SK-N-SH (cell line): ENCODE measurements around the gene HBQ1. TPM values are rescaled to one million over a fixed set of nuclear protein-coding genes. Genes with fewer than 3 reads are reported as not detected.
A peak's percentile ranks its signal among the peaks of the same experiment; 100 is the strongest.
"Not testable (repeated sequence)": the region's sequence is repeated elsewhere in the genome, so short reads cannot be mapped to it uniquely, and the experiment has no call there.

ENCODE experiments used
- CTCF ChIA-PET: fragments of 300-600, 350-600 bp; formaldehyde crosslinking; extraction: SDS; loops from one replicate; lab custom pipeline; 2021; lab: Yijun Ruan, JAX
- POLR2A ChIA-PET: fragments of 350-600 bp; sonication (Branson Sonifier 250); formaldehyde crosslinking; extraction: SDS; loops from one replicate; lab custom pipeline; 2020; ENCODE audit warnings: antibody characterized with exemption, inconsistent platforms; lab: Yijun Ruan, JAX
- DNase-seq: peaks from one replicate; pipeline ENCODE4 v3.0.0; 2012
- H2AFZ ChIP-seq: fragments of 200-600 bp; sonication (generic); 2 replicates; pipeline ENCODE4 v1.8.1; 2016; ENCODE audit warnings: antibody characterized with exemption, mild to moderate bottlenecking, low read depth
- H3F3A ChIP-seq: fragments of 200-600 bp; sonication (generic); replicated peaks from 2 replicates; pipeline ENCODE3; 2016; ENCODE audit warnings: antibody characterized with exemption, mild to moderate bottlenecking; ENCODE audit not compliant: insufficient read depth
- H3K27ac ChIP-seq, 2 experiments: fragments of 200-500 bp in 1 of 2; fragments of 200-600 bp in 1 of 2; sonication (Bioruptor generic) in 1 of 2; sonication (generic), shearing (Covaris generic) in 1 of 2; 2 replicates each; pipeline versions ENCODE4 v1.5.1 to v1.6.1; 2014 to 2016; ENCODE audit warnings: low read depth in 2 of 2, inconsistent platforms in 1 of 2, low read length in 1 of 2, mild to moderate bottlenecking in 1 of 2, mixed read lengths in 1 of 2
- H3K27me3 ChIP-seq: fragments of 200-600 bp; sonication (generic), shearing (Covaris generic); 2 replicates; pipeline ENCODE4 v1.6.1; 2016; ENCODE audit warnings: mixed run types; ENCODE audit not compliant: insufficient read depth
- H3K36me3 ChIP-seq, 2 experiments: fragments of 200-500 bp in 1 of 2; fragments of 200-600 bp in 1 of 2; sonication (Bioruptor generic) in 1 of 2; sonication (generic) in 1 of 2; replicated peaks in 1 of 2; 2 replicates each; pipeline versions ENCODE3 to v1.5.1; 2014 to 2016; ENCODE audit warnings: low read length in 1 of 2, mild to moderate bottlenecking in 1 of 2; ENCODE audit not compliant: insufficient read depth in 2 of 2, control insufficient read depth in 1 of 2
- H3K4me1 ChIP-seq, 2 experiments: fragments of 200-500 bp in 1 of 2; fragments of 200-600 bp in 1 of 2; sonication (Bioruptor generic) in 1 of 2; sonication (generic), shearing (Covaris generic) in 1 of 2; 2 replicates each; pipeline versions ENCODE4 v1.5.1 to v1.6.1; 2014 to 2016; ENCODE audit warnings: low read depth in 1 of 2, low read length in 1 of 2, mixed run types in 1 of 2; ENCODE audit not compliant: insufficient read depth in 2 of 2, control insufficient read depth in 1 of 2
- H3K4me2 ChIP-seq: fragments of 200-600 bp; sonication (generic), shearing (Covaris generic); 2 replicates; pipeline ENCODE4 v1.6.1; 2017; ENCODE audit warnings: mixed run types
- H3K4me3 ChIP-seq, 2 experiments: fragments of 200-500 bp in 1 of 2; fragments of 200-600 bp in 1 of 2; sonication (Bioruptor generic) in 1 of 2; sonication (generic), shearing (Covaris generic) in 1 of 2; 2 replicates each; pipeline versions ENCODE4 v1.5.1 to v1.8.1; 2014 to 2016; ENCODE audit warnings: low read depth in 2 of 2, inconsistent platforms in 1 of 2, low read length in 1 of 2, mild to moderate bottlenecking in 1 of 2, mixed read lengths in 1 of 2, moderate library complexity in 1 of 2
- H3K79me2 ChIP-seq: fragments of 200-600 bp; sonication (generic); 2 replicates; pipeline ENCODE4 v1.8.1; 2017; ENCODE audit warnings: mild to moderate bottlenecking; ENCODE audit not compliant: insufficient read depth
- H3K9ac ChIP-seq: fragments of 200-600 bp; sonication (generic); 2 replicates; pipeline ENCODE4 v1.6.1; 2017; ENCODE audit warnings: mixed run types
- H3K9me2 ChIP-seq: fragments of 200-600 bp; sonication (generic); 2 replicates; pipeline ENCODE4 v1.6.1; 2017; ENCODE audit warnings: mixed run types
- H3K9me3 ChIP-seq: fragments of 200-600 bp; sonication (generic); 2 replicates; pipeline ENCODE4 v1.6.1; 2017; ENCODE audit warnings: mixed run types, mild to moderate bottlenecking, moderate library complexity
- H4K20me1 ChIP-seq: fragments of 200-600 bp; sonication (generic); 2 replicates; pipeline ENCODE4 v1.6.1; 2017; ENCODE audit warnings: mild to moderate bottlenecking, mixed run types; ENCODE audit not compliant: insufficient read depth
- TCF12 ChIP-seq: IDR thresholded peaks from 2 replicates; pipeline ENCODE4 v1.4.0; 2012
- WGBS: methylation state at CpG from one replicate; pipeline ENCODE4 v1.1.6; 2017; ENCODE audit warnings: low lambda C conversion rate; 5-methylcytosine and 5-hydroxymethylcytosine counted together
- polyA plus RNA-seq, 3 experiments: library from polyadenylated mRNA; depleted of rRNA; stranded (reverse); fragments of >200 nt; gene quantifications; 2 replicates each; pipeline ENCODE4 v1.2.3, GENCODE V29; 2012
- small RNA-seq, 7 experiments: library from RNA; depleted of rRNA; stranded (forward); fragments of <200 nt; gene quantifications; one replicate each; pipeline ENCODE3, GENCODE V24; 2012
- TF ChIP-seq, protein P1 (sequence below): IDR thresholded peaks from 2 replicates; pipeline ENCODE4 v1.4.0; 2012; ENCODE audit warnings: low read depth, borderline replicate concordance

HBQ1 gene
- polyA plus RNA-seq, 1 of the 3 experiments (the other 2 are of a cell fraction): 5.2 TPM

DNA sequence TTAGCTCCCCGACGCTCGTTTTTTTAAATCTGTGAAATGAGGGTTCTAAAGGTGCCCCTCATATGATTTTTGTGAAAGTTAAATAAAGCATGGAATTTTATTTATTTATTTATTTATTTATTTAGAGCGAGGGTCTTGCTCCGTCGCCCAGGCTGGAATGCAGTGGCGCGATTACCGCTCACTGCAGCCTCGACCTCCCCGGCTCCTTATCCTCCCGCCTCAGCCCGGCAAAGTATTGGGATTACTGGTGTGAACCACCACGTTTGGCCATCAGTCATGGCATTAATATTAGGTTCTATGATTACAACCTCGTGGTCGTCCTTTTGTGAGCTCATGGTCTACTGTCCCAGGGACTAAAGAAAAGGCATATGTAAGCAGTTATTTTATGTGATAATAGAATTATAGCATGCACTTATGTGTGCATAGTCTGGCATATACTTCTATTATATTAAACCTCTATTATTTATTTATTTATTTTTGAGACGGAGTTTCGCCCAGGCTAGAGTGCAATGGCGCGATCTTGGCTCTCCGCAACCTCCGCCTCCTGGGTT, 49.5 kb downstream of the HBQ1 start:
- H4K20me1 ChIP-seq: peaks cover 34% of the 10 kb centered on the region
- H3K79me2 ChIP-seq: peaks cover 42% of the 10 kb centered on the region
- CTCF ChIA-PET: interaction anchor here (0.7 to 2.0 kb wide), 4 partner anchors 9 to 123 kb away, joined by 3 to 5 read pairs (median 4); no protein-coding TSS in a partner anchor
- no peaks in the 10 kb centered on the region for H3K27me3 ChIP-seq
- H3K4me1 ChIP-seq: peaks cover 10% of the 10 kb centered on the region in 2 experiments; a peak in 3 of 4 replicates
- H3K27ac ChIP-seq: peak overlapping the region; percentile 94 to 96; a peak in 2 of 4 replicates
- TF ChIP-seq, protein P1, sequence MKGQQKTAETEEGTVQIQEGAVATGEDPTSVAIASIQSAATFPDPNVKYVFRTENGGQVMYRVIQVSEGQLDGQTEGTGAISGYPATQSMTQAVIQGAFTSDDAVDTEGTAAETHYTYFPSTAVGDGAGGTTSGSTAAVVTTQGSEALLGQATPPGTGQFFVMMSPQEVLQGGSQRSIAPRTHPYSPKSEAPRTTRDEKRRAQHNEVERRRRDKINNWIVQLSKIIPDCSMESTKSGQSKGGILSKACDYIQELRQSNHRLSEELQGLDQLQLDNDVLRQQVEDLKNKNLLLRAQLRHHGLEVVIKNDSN: 0 out of 2 replicates have a peak, but pooled peaks have one; percentile 2
- no peak for TF ChIP-seq TCF12
- TF ChIP-seq, all 33 proteins: peak for 1
- Histone ChIP-seq H3K9ac (no peak overlapping the region), H3K9me2 (no peaks in the 10 kb centered on the region), H3F3A (peaks cover 16% of the 10 kb centered on the region), H3K4me3 (peak overlapping the region; percentile 78 to 100), H3K36me3 (peaks cover 26 to 30% of the 10 kb centered on the region in 2 experiments), H3K9me3 (no peaks in the 10 kb centered on the region), H2AFZ (peak overlapping the region; percentile 90), H3K4me2 (peak overlapping the region; percentile 99; the same call in 1 of the 2 replicates)
- POLR2A ChIA-PET: no interaction called here
- DNase-seq: no peak
- 85% methylated on average over 22 of the region's 22 CpGs for WGBS

DNA sequence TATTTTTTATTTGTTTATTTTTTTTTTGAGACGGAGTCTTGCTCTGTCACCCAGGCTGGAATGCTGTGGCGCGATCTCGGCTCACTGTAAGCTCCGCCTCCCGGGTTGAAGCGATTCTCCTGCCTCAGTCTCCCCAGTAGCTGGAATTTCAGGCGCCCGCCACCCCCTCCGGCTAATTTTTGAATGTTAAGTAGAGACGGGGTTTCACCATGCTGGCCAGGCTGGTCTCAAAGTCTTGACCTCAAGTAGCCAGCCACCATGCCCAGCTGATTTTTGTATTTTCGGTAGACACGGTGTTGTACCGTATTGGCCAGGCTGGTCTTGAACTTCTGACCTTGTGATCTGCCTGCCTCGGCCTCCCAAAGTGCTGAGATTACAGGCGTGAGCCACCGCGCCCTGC, 50.1 kb downstream of the HBQ1 start:
- H3K9ac ChIP-seq, H3K9me3 ChIP-seq, DNase-seq, H3K4me2 ChIP-seq, H3K27me3 ChIP-seq, H3K4me3 ChIP-seq, H2AFZ ChIP-seq, H3K27ac ChIP-seq, POLR2A ChIA-PET, H3K9me2 ChIP-seq: not testable (repeated sequence)
- Histone ChIP-seq H3K79me2 (peaks cover 36% of the 10 kb centered on the region), H3F3A (peaks cover 21% of the 10 kb centered on the region), H4K20me1 (peaks cover 34% of the 10 kb centered on the region), H3K4me1 (peaks cover 10% of the 10 kb centered on the region in 2 experiments; a peak in 3 of 4 replicates), H3K36me3 (peaks cover 24 to 29% of the 10 kb centered on the region in 2 experiments)
- WGBS: 93% methylated on average over 18 of the region's 18 CpGs
- CTCF ChIA-PET: interaction anchor here (1.3 to 2.0 kb wide), 2 partner anchors 8 to 123 kb away, joined by 3 to 5 read pairs; no protein-coding TSS in a partner anchor

Small RNA genes within 50 kb of the gene (small RNA-seq; reads per million reads assigned to genes)
- 0 reads per million in 7 experiments for gene RF00019

Other genes with a start within 250 kb of the HBQ1 start
- gene POLR3K, start 126.9 kb upstream of the HBQ1 start, polyA plus RNA-seq (2012; rRNA removed): 43.0 and 54.5 TPM in 2 replicates
- 61.9 and 73.4 TPM in 2 replicates for gene SNRNP25, start 126.6 kb upstream of the HBQ1 start, polyA plus RNA-seq (2012; rRNA removed)
- 49.1 and 54.1 TPM in 2 replicates for gene RHBDF1, start 107.8 kb upstream of the HBQ1 start, polyA plus RNA-seq (2012; rRNA removed)
- 93.3 and 98.3 TPM in 2 replicates for gene MPG, start 102.2 kb upstream of the HBQ1 start, polyA plus RNA-seq (2012; rRNA removed)
- 6.7 and 22.2 TPM in 2 replicates for gene NPRL3, start 41.8 kb upstream of the HBQ1 start, polyA plus RNA-seq (2012; rRNA removed)
- not detected in 2 replicates for gene HBZ, start 27.8 kb upstream of the HBQ1 start, polyA plus RNA-seq (2012; rRNA removed)
- not detected in 2 replicates for gene HBM, start 14.5 kb upstream of the HBQ1 start, polyA plus RNA-seq (2012; rRNA removed)
- not detected in 2 replicates for gene HBA2, start 7.6 kb upstream of the HBQ1 start, polyA plus RNA-seq (2012; rRNA removed)
- gene HBA1, start 3.8 kb upstream of the HBQ1 start, polyA plus RNA-seq (2012; rRNA removed): not detected in 2 replicates
- gene LUC7L, start 49.0 kb downstream of the HBQ1 start, polyA plus RNA-seq (2012; rRNA removed): 97.7 and 105 TPM in 2 replicates
- gene FAM234A, start 54.4 kb downstream of the HBQ1 start, polyA plus RNA-seq (2012; rRNA removed): 91.3 and 126 TPM in 2 replicates
- 9.8 and 10.0 TPM in 2 replicates for gene RGS11, start 95.5 kb downstream of the HBQ1 start, polyA plus RNA-seq (2012; rRNA removed)
- gene ARHGDIG, start 100.1 kb downstream of the HBQ1 start, polyA plus RNA-seq (2012; rRNA removed): 4.8 and 4.9 TPM in 2 replicates
- 1.7 and 2.5 TPM in 2 replicates for gene PDIA2, start 102.7 kb downstream of the HBQ1 start, polyA plus RNA-seq (2012; rRNA removed)
- gene AXIN1, start 172.3 kb downstream of the HBQ1 start, polyA plus RNA-seq (2012; rRNA removed): 12.5 and 19.9 TPM in 2 replicates
- 266 and 320 TPM in 2 replicates for gene MRPL28, start 190.1 kb downstream of the HBQ1 start, polyA plus RNA-seq (2012; rRNA removed)
- gene PGAP6, start 201.5 kb downstream of the HBQ1 start, polyA plus RNA-seq (2012; rRNA removed): 133 and 166 TPM in 2 replicates
- gene NME4, start 216.7 kb downstream of the HBQ1 start, polyA plus RNA-seq (2012; rRNA removed): 417 and 509 TPM in 2 replicates
- 53.0 and 56.6 TPM in 2 replicates for gene DECR2, start 221.4 kb downstream of the HBQ1 start, polyA plus RNA-seq (2012; rRNA removed)
- 20.5 and 24.8 TPM in 2 replicates for gene RAB11FIP3, start 245.2 kb downstream of the HBQ1 start, polyA plus RNA-seq (2012; rRNA removed)